Stimulated activated CD4-positive, alpha-beta T cell treated with anti-CD3 and anti-CD28 coated beads, TNF-alpha, amount 100 ng/mL, for 1 hour (primary cell): ENCODE data around the gene BBX.

Experiments used
- DNase-seq, 3 donors: peaks; one replicate each; pipeline ENCODE4 v3.0.0-alpha.2; 2020; ENCODE audit warnings: low read depth in 3 of 3, low spot score in 1 of 3

Gene BBX

DNA sequence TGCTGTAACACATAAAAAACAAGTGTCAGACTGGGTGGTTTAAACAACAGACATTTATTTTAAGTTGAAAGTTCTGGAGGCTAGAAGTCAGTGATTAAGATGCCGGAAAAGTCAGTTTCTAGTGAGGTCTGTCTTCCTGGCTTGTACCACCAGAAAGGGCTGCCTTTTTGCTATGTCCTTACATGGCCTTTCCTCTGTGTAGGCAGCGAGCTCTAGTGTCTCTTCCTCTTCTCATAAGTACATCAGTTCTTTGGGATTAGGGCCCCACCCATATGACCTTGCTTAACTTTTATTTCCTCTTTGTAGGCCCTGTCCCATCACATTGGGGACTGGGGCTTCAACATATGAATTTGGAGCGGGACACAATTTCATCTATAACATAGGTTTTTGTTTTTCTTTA, 128.0 kb downstream of the BBX start:
- DNase-seq = no peak

DNA sequence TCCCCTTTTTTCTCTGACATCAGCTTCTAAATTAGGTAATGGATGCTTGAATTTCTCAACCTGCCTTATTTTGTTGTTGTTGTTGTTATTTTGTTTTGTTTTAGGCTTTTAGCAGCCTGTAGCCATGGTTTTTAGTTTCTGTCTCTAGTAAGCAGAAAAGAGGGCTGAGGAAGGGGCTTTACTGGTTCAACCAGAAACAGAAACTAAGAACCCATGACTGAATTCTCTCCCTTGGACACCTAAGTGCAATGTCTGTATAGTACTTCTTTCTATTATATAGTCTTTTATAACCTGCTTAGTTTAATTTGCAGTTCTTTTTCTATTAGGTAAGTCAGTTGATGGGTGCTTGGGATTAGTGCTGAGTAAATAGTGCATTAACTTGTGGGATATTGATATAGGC, 129.0 kb downstream of the BBX start:
- no peak for DNase-seq

DNA sequence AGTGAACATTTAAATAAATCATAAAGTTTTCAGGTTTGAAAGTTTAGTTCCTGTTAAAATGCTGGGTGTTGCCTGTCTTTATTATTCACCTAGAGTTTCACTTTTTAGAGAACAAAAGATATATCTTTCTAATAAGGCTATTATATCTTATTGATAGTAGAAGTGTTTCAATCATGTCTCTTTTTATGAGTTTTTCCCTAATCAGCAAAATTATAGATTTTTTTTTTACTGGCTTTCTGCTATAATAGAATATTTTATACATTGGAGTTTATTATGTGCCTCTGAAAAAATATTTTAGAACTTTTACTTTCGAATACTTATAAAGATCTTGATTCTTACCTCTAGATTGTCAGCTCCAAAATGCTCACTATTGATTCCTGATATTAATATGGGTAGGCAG, 131.5 kb downstream of the BBX start:
- DNase-seq = no peak

DNA sequence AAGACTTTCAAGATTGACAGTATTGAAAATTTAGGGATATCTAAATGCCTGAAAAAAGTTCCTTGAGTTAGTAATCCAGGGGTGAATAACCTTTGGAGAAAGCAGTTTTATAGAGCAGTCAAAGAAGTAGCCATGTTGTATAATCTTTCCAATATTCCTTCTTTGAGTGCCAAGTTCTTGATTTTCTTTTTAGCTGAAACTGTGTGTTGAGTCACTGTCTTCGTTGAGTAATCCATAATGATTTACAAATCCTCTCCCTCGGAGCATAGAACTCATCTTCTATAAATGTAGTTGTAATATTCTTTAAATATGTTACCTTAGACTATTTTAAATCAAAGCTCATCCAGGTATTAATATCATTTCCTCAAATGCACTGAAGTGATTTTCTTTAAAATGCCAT, 135.2 kb downstream of the BBX start:
- no peak for DNase-seq

DNA sequence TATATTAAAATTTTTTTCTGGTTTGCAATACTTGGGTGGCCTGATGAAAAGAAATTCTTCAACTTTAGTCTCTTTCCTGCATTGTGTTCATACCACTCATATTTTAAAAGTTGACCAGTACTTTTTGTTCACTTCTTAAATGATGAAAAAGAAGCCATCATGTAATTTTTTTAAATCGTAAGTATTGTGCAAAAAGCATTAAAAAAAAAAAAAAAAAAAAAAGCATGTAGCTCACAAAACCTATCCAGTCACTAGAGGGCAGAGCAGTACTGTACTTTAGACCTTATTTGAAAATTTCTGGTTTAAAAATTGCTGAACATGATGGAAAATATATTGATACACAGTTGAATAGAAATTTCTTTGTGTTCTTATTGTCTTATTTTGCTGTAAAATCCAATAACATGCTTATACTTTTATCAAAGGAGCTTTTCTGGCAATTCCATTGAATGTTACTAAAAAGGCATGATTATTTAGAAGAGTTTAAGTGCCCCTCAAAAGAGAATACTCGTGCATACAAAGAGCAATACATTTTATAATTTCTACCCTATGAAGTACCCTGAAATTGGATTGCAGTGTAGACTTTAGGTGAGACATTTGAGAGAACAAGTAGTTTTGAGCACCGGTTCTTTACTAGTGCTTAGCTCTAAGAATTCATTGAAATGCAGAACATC, 137.7 kb downstream of the BBX start:
- DNase-seq = no peak

DNA sequence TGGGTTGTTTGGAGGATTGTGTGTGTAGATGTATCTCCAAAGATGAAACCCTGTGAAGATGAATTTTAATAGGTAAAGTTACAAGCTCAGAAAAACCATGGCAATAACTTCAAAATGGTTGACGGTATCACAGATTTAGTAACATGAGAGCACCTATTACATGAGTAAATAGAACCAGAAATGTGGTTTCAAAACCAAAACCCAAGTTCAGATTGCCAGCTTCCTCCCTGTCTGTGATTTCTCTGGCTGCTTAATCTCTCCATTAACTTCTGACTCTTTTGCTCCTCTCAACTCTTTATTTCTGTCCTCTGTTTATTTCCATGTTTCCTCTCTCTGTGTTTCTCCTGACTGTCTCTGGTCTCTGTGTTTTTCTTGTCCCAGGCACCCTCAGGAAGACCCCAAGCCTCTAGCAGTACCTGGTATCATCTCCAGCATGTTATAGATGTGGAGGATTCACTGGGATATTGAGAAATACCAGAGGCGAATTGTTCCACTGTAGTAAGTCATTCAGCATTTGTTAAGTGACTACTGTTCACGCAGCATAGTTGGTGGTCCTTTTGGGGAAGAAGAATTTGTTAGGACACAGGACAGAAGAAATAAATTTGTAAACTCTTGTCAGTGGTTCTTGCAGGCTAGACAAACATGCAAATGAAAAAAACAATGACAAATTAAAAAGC, 138.8 kb downstream of the BBX start:
- no peak for DNase-seq

DNA sequence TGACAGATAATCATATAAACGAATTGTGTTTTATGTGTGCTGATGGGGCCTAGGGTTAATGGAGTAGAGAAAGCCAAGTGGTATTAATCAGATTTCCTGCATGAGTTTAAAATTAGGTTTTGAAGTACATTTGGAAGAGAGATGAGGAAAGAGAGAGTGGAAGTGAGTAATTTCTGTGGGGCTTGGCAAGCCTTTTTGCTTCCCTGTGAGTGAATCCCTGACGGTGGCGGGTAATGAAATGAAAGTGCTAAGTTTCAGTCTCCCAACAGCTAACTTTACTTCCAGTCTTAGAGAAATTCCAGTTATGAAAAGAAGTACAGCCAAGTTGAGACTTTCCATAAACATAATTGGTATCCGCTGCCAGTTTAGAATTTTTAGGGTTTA, 139.4 kb downstream of the BBX start:
- DNase-seq = no peak

DNA sequence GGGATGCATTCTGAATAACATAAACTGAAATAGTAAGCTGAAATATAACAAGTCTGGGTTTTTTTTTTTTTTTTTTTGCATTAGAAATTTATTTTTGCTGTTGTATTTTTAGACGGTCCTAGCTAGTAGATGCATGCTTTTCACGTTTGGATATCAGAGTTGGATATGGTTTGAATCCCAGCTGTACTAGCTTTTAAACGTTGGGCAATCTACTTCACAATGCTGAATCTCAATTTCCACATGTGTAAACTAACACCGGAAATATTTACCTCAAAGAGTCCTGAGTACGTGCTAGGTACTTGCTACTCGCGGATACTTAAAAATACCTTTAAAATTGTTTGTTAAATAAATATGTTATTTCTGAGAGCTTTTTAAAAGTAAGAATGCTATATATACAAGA, 139.8 kb downstream of the BBX start:
- no peak for DNase-seq

DNA sequence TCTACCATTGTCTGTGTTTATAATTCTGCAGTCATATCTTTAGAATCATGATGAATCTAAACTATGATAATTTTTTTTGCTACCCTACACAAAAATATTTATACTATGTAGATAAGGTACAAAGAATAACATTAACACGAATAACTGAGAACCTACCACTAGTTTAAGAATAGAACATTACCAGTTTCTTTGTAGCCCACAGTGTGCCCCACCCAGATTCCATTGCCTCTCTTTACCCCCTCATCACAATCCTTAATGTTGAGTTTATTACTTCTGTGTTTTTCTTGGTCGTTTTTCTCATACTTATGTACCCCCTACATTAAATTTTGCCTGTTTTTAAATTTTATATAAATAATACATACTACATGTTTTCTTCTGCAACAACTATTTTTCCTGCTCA, 140.5 kb downstream of the BBX start:
- no peak for DNase-seq

DNA sequence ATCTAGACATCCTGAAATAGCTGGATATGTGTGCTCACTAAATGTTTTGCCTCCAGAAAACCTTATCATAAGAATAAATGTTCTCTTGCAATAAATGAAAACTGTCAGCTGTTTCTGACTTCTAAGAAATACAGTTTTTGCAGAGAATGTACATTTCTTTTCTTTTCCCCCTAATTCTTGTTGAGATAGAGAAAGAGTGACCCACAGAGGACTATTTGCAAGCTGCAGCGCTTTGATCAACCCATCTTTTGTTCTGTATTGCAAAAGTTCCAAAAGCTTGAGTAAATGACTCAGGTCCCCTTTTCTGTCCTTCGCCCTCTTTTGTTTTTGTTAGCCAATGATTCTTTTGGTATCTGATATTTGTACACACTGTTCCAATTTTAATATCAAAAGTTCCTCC, 141.9 kb downstream of the BBX start:
- DNase-seq = no peak

DNA sequence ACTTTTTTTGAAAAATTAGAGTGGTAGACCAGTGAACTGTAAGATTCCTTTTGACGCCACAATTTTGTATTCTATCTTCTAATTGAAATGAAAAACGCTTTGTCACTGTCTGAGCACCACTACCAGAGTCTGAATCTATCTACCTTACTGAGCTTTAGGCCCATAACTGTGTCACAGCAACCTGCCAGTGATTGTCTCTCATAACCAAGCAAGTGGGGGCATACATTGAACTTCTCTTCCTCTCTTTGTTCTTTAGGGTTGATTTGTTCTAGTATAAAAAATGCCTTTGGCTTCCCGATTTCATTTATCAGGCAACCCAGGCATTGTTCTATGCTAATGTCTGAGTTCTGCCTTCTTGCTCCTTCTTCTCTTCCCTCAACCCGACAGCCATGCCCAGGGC, 142.6 kb downstream of the BBX start:
- no peak for DNase-seq

DNA sequence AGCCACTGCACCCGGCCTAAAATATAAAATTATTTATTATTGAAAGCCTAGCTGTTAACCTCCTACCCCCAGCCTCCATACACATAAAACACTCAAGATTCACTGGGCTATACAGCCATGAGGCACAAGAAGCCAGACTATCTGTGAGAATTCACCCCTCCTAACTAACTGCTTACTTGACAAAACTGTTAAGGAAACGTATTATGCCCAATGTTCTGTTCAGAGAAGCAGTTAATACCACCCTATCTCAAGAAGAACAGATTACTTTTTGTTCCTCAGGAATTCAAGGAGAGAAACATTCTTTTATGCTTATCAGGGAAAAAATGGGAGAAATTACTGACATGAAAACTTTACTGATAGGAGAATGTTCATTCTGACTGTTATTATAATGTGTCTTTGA, 144.1 kb downstream of the BBX start:
- no peak for DNase-seq

DNA sequence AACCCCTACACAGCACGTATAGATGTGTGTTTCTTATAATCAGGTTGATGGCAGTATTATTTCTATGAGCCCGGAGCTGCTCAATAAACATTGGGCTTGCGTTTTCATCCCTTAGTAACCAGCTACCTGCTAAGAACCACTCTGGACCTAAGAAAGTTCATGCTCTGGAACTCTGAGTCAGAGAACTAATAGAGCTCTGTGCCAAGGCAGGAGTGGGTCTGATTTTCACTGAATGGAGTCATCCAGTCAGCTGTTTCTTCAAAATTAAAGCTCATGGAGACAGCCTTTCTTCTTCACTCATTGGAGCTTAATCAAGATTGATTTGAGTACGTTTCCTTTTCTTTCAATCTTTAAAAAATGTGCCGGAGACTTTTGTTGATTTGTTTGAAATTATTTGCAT, 145.7 kb downstream of the BBX start:
- DNase-seq = no peak

DNA sequence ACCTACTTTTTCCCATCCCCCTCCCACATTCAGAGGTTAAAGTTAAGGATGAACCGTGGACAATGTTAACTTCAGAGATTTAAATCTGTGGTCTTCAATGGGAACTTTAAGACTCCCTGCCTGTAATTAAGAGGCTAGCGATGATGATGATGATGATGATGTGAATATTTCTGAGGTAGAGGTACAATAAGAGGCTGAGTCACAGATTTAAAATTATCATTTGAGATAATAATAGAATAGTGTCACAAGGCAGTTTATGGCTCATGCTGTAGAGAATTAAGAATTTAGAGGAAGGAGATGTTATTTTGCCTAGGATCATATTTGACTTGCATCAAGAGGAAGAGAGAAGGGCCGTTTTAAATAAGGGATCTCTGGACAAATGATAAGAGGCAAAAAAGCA, 146.2 kb downstream of the BBX start:
- DNase-seq = no peak

DNA sequence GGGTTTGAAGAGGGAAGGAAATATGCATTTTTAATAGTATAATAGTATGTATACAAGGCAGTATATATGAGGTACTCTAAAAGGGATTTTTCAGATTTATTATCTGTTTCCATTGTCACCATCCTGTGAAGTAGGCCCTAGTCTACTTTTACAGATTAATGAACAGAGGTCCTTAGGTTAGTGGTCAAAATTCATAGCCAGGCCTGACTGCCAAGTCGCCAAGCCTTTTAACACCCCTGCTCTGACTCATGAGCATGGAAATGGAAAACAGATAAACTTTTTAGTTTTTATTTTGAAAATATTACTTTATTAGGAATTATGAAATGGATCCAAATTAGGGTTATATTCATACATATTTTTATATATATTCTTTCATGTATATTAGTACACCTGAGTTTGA, 146.9 kb downstream of the BBX start:
- no peak for DNase-seq

DNA sequence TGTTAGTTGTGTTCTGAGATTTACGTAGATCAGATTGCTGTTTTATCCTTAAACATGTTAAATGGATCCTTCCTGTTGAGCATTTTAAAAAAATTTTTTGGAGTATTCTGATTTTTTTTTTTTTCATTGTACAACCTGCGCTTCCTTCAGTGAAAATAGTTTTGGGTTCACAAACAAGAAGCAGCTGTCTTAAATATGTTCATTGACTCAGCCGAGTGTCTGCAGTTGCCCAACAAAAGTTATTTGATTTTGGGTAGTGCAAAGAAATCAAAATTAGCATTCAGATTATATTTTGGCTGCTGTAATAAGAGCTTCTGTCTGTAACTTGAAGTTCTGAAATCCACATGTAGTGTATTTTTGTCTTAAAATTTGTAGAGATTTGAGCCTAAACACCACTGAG, 148.2 kb downstream of the BBX start:
- DNase-seq = no peak

DNA sequence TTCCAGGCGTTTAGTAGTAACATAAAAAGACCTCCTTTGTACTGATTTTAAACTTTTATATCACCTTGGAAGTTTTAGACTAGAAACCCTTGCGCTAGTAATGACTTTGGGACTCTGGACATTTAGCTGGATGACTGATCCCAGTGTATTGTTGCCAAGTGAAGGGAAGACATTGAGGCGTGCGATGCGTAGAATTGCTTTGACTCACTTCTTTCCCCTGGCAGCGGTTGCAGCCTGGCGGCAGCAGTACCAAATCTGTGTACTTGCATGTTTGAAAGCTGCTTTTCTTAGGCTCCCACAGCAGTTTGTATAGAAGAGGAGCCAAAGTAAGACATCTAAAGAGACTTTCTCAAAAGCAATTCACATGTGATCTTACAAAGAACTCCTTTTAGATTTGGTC, 151.6 kb downstream of the BBX start:
- DNase-seq = no peak

DNA sequence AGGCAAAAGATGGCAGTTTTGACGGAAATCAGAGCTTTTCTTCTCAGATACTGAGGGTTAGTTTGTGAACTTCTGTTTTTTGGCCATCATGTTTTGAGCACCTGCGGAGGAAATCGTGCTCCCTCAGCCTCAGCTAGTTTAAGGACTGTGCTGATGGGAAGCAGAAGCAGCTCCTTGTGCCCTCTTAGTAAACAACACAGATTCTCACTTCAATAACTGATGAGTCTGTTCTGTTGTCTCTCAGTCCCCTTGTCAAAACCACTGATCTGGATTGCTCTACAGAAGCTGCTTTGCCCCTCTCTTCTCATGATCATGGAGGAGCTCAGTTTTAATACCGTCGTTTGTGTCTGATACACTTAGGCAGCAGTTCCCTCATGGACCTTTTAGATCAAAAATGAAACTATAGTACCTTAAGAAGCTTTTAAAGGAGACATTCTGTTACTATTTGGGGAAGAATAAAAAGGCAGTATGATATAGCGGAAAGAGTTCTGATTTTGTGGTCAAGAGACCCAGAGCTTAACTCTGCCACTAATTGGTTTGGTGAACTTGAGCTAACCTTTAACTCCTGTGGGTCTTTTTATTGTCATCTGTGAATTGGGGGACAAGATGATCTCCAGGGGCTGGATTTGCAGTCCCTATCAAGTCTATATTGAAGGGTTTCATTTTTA, 152.6 kb downstream of the BBX start:
- no peak for DNase-seq

DNA sequence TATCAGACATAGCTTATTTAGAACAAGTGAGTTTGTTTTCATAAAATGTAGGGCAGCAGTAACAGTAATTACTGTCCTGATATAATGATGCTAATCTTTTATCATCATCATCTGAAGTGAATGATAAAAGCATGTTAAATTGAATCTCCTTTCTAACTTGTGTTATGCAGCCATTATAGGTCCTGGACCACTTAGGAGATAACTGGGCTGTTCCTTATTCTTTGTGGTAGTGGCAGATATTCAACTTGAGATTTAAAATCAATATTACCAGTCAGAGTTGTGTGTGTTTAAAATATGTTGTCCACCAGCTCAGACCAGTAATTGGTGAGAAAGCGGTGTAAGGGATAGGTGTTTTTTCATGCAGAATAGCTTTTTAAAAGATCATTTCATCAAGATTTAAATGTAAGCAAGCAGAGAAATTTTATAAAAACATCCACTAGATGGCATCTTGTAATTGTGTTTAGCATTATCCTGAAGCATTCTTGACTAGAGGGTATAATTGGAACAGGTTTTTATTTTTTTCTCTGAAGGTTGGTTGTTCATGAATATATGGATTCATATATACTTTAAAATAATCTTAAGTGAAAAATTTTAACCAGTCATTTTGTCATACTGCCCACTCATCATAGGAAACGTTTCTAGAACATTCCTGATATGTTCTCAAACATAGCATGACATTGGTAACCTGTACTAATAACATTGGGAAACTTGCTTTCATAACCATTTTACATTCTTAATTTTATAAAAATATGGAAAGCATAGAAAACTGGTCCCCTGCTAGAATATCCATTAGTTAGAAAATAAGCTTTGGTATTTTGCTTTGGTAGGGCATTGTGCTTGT, 153.9 kb downstream of the BBX start:
- no peak for DNase-seq

DNA sequence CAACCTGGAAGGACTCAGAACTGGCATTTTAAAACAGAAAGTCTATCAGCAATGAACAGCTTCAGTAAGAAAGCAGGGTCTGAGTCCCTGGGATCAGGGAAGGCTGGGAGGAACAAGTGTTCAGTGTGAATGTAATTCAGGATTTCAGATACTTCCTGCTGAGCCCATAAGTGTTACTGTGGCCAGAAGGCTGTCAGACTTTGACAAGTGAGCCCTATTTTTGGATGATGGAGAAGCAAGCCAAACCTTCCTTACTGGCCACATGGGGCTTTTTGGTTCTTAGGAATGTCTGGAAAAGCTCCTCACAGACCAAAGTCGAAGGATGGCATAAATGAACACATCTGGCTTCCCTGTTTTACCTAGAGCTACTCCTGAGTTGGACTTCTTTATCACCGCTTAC, 157.2 kb downstream of the BBX start:
- no peak for DNase-seq

DNA sequence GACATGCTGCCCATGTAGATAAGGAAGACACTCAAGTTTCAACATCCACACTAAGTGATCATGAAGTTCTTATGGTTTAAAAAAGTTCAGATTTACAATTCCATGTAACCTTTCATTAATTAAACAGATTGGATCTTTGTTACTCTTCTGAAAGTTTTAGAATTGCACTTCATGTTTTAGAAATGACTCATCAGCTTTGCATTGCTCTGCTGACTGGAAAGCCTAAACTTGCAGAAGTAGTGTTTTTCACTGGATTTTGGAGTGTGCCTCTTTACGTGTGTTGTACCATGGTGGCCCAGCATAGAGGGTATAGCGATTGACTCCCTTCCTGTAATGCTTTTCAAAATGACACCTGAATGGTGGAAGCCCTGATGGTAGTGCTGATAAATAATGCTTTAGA, 157.9 kb downstream of the BBX start:
- no peak for DNase-seq

DNA sequence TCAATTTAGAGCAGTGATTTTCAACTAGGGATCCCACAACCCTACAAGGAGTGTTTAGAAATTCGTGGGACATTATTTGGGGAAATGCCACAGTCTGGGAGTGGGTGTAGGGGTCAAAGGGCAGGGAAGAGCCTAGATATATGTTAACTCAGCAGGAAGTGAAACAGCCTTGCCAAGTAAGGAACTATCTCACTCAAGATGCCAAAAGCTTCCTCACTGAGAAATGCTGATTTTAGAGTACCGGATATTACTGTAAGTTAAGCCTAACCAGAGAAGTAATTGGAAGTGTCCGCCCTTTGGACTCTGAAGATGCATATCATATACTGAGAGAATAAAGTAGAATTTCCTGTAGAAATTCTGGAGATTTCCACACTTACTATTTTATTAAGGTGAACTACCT, 158.6 kb downstream of the BBX start:
- no peak for DNase-seq
